Small intestine (tissue), 7 donors: ENCODE measurements around the gene PDE3A. TPM values are rescaled to one million over a fixed set of nuclear protein-coding genes. Genes with fewer than 3 reads are reported as not detected.

Experiments
- DNase-seq, 2 donors: peaks; one replicate each; pipeline versions ENCODE4 v3.0.0 to v3.0.0-alpha.2; 2013
- FAIRE-seq: peaks from 2 replicates; lab custom pipeline; 2012; peaks lifted over from hg19 to GRCh38; lab: Jason Lieb, UNC
- H3K27ac ChIP-seq, 3 donors: one replicate each; pipeline ENCODE4 v1.5.1; 2013; ENCODE audit warnings: low read length in 2 of 3, mild to moderate bottlenecking in 2 of 3, control low read depth in 1 of 3, inconsistent platforms in 1 of 3, low read depth in 1 of 3, moderate library complexity in 1 of 3
- H3K27me3 ChIP-seq, 3 donors: one replicate each; pipeline ENCODE4 v1.6.1; 2013; ENCODE audit warnings: low read length in 3 of 3, inconsistent platforms in 1 of 3; ENCODE audit not compliant: control insufficient read depth in 3 of 3, insufficient read depth in 3 of 3
- H3K36me3 ChIP-seq, 3 donors: one replicate each; pipeline ENCODE4 v1.6.1; 2013; ENCODE audit warnings: low read length in 3 of 3, inconsistent platforms in 1 of 3, low read depth in 1 of 3, mild to moderate bottlenecking in 1 of 3, moderate library complexity in 1 of 3; ENCODE audit not compliant: control insufficient read depth in 3 of 3, insufficient read depth in 2 of 3
- H3K4me1 ChIP-seq, 3 donors: one replicate each; pipeline ENCODE4 v1.6.1; 2013; ENCODE audit warnings: low read length in 2 of 3, inconsistent platforms in 1 of 3, low read depth in 1 of 3, mild to moderate bottlenecking in 1 of 3, moderate library complexity in 1 of 3; ENCODE audit not compliant: control insufficient read depth in 3 of 3, insufficient read depth in 2 of 3
- H3K4me3 ChIP-seq, 3 donors: one replicate each; pipeline ENCODE4 v1.5.1; 2013; ENCODE audit warnings: low read length in 3 of 3, control low read depth in 1 of 3, inconsistent platforms in 1 of 3, low read depth in 1 of 3, mild to moderate bottlenecking in 1 of 3, moderate library complexity in 1 of 3
- H3K9me3 ChIP-seq, 2 donors: one replicate each; pipeline ENCODE4 v1.6.1; 2013; ENCODE audit warnings: low read depth in 1 of 2, low read length in 1 of 2; ENCODE audit not compliant: control insufficient read depth in 2 of 2, insufficient read depth in 1 of 2
- WGBS, 3 donors: extraction: QIAGEN DNeasy Blood & Tissue Kit; methylation state at CpG; one replicate each; pipeline ENCODE4 v1.1.7; 2013; 5-methylcytosine and 5-hydroxymethylcytosine counted together
- polyA plus RNA-seq, 4 donors: library from polyadenylated mRNA; stranded (reverse) in 3 of 4; unstranded in 1 of 4; fragments of 200-250 nt in 3 of 4; fragments of 120-200 nt in 1 of 4; gene quantifications; one replicate each; pipeline versions ENCODE4 v1.2.1 to v1.2.3, GENCODE V29; 2013
- donor health status: healthy with polysubstance abuse.
- donor health status: control.
- donor health status: control.
- donor health status: Bipolar disorder and iron deficiency.
- donor health status: healthy.

PDE3A gene
- polyA plus RNA-seq, 4 donors = 2.4 to 79.4 (median 6.6) TPM

DNA sequence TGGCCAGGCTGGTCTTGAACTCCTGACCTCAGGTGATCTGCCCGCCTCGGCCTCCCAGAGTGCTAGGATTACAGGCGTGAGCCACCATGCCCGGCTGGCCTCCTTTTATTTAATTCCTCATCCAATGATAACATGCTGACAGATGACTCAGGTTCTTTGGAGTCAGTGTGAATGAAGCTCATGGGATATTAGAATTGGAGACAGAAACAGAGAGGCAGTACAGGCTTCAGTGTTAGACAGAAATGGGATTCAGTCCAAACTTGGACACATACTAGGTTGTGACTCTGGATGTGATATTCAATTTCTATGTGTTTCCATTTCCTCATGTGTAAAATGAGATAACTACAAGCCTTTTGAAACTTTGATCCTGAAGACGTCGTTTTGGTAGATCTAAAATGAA lies 47.3 kb downstream of the PDE3A start:
- 43 to 55% (median 55%) methylated on average over 6 of the region's 6 CpGs for WGBS, 3 donors
- Histone ChIP-seq H3K27me3 (no peaks in the 10 kb centered on the region), H3K4me1 (peaks cover 0 to 7% (median 0%) of the 10 kb centered on the region in 3 donors), H3K27ac (no peak overlapping the region), H3K9me3 (no peaks in the 10 kb centered on the region), H3K4me3 (no peak overlapping the region), H3K36me3 (peaks cover 0 to 6% (median 0%) of the 10 kb centered on the region in 3 donors)
- FAIRE-seq = no peak
- DNase-seq = no peak

- H3K9me3 ChIP-seq = no peaks in the 10 kb centered on the region
- H3K36me3 ChIP-seq = no peaks in the 10 kb centered on the region
- peak overlapping the region; percentile 37 to 73 (median 60) for H3K27ac ChIP-seq
- no peaks in the 10 kb centered on the region for H3K27me3 ChIP-seq
- DNase-seq = peak; percentile 66 to 79
- FAIRE-seq = no peak
- H3K4me3 ChIP-seq = no peak overlapping the region
- peaks cover 0 to 16% (median 0%) of the 10 kb centered on the region in 3 donors for H3K4me1 ChIP-seq
- 13 to 55% (median 38%) methylated on average over 6 of the region's 6 CpGs for WGBS, 3 donors
Observed at GRCh38 chr12:20420557-20420956, 52.2 kb downstream of the PDE3A start.

GRCh38 chr12:20421421-20421820 lies 53.1 kb downstream of the PDE3A start:
- H3K36me3 ChIP-seq = no peaks in the 10 kb centered on the region
- H3K4me1 ChIP-seq = peaks cover 0 to 16% (median 0%) of the 10 kb centered on the region in 3 donors
- FAIRE-seq (no peak), DNase-seq (peak; percentile 74 to 88)
- WGBS, 3 donors = 16 to 43% (median 32%) methylated on average over 2 of the region's 2 CpGs
- no peak overlapping the region for H3K4me3 ChIP-seq
- no peaks in the 10 kb centered on the region for H3K27me3 ChIP-seq
- H3K27ac ChIP-seq = peak overlapping the region in 2 of 3 donors; percentile 5 to 73
- no peaks in the 10 kb centered on the region for H3K9me3 ChIP-seq

DNA sequence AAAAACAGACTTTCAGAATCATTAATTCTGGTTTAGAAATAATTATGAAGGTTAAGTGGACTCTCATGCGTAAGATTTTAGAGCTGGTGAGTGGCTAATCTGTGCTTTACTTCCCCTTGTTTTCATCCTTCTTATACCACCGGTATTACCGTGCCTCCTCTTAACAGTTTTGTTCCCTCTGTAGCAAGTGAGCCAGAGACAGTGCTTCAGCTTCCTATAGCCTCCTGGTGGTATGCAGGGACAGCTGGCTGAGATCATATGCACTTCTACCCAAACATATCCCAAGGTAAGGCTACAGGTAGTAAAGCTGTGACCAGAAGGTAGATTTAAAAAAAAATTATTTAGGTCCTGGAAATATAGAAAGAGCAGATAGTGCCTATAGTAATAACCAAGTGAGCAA lies 55.2 kb downstream of the PDE3A start:
- FAIRE-seq (no peak), DNase-seq (peak; percentile 19 to 34)
- peak overlapping the region in 1 of 3 donors; percentile 29 for H3K27ac ChIP-seq
- WGBS, 3 donors = 13 to 40% (median 23%) methylated on average over 3 of the region's 3 CpGs
- no peak overlapping the region for H3K4me3 ChIP-seq
- H3K9me3 ChIP-seq = no peaks in the 10 kb centered on the region
- no peaks in the 10 kb centered on the region for H3K27me3 ChIP-seq
- peaks cover 0 to 16% (median 0%) of the 10 kb centered on the region in 3 donors for H3K4me1 ChIP-seq
- H3K36me3 ChIP-seq = no peaks in the 10 kb centered on the region

GRCh38 chr12:20424841-20425240 lies 56.5 kb downstream of the PDE3A start:
- H3K27ac ChIP-seq = no peak overlapping the region
- H3K36me3 ChIP-seq = no peaks in the 10 kb centered on the region
- H3K9me3 ChIP-seq = no peaks in the 10 kb centered on the region
- DNase-seq (no peak), FAIRE-seq (no peak)
- 86 to 95% (median 87%) methylated on average over 4 of the region's 4 CpGs for WGBS, 3 donors
- no peaks in the 10 kb centered on the region for H3K27me3 ChIP-seq
- peaks cover 0 to 16% (median 0%) of the 10 kb centered on the region in 3 donors for H3K4me1 ChIP-seq
- no peak overlapping the region for H3K4me3 ChIP-seq

- Histone ChIP-seq H3K9me3 (no peaks in the 10 kb centered on the region), H3K36me3 (no peaks in the 10 kb centered on the region), H3K27me3 (no peaks in the 10 kb centered on the region), H3K4me3 (no peak overlapping the region), H3K4me1 (peaks cover 0 to 7% (median 0%) of the 10 kb centered on the region in 3 donors), H3K27ac (no peak overlapping the region)
- no peak for FAIRE-seq
- 68 to 86% (median 84%) methylated on average over 5 of the region's 5 CpGs for WGBS, 3 donors
- DNase-seq = no peak
Observed at GRCh38 chr12:20426191-20426590, 57.9 kb downstream of the PDE3A start.

GRCh38 chr12:20426957-20427356 lies 58.6 kb downstream of the PDE3A start:
- no peaks in the 10 kb centered on the region for H3K27me3 ChIP-seq
- DNase-seq (no peak), FAIRE-seq (no peak)
- peaks cover 0 to 9% (median 0%) of the 10 kb centered on the region in 3 donors for H3K4me1 ChIP-seq
- WGBS, 3 donors = 81 to 98% (median 96%) methylated on average over 3 of the region's 3 CpGs
- H3K36me3 ChIP-seq = no peaks in the 10 kb centered on the region
- H3K4me3 ChIP-seq = no peak overlapping the region
- no peak overlapping the region for H3K27ac ChIP-seq
- no peaks in the 10 kb centered on the region for H3K9me3 ChIP-seq

- FAIRE-seq (no peak), DNase-seq (no peak)
- Histone ChIP-seq H3K4me1 (peaks cover 0 to 10% (median 0%) of the 10 kb centered on the region in 3 donors), H3K4me3 (no peak overlapping the region), H3K27ac (no peak overlapping the region), H3K36me3 (no peaks in the 10 kb centered on the region), H3K9me3 (no peaks in the 10 kb centered on the region), H3K27me3 (no peaks in the 10 kb centered on the region)
- WGBS, 3 donors = 77 to 86% (median 79%) methylated on average over 2 of the region's 2 CpGs
Observed at GRCh38 chr12:20429852-20430251, 61.5 kb downstream of the PDE3A start.

DNA sequence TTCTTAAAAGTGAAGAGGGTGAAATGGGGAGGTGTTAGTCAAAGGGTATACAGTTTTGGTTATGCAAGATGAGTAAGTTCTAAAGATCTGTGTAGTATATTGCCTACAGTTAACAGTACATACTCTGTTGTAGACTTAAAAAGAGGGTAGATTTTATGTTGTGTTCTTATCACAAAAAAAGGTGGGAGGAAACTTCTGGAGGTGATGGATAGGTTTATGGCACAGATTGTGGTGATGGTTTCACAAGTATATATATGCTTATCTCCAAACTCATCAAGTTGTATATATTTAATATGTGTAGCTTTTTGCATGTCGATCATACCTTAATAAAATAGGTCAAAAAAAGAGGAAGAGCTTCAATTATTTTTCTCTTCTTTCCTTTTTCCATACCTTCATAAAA lies 64.0 kb downstream of the PDE3A start:
- H3K27ac ChIP-seq = no peak overlapping the region
- H3K4me3 ChIP-seq = no peak overlapping the region
- H3K9me3 ChIP-seq = no peaks in the 10 kb centered on the region
- 15 to 60% (median 47%) methylated on average over 1 of the region's 1 CpG for WGBS, 3 donors
- peaks cover 0 to under 1% (median 0%) of the 10 kb centered on the region in 3 donors for H3K36me3 ChIP-seq
- peaks cover 2 to 25% (median 5%) of the 10 kb centered on the region in 3 donors for H3K4me1 ChIP-seq
- no peak for DNase-seq
- no peaks in the 10 kb centered on the region for H3K27me3 ChIP-seq
- no peak for FAIRE-seq
